Transverse colon (tissue), 3 donors: ENCODE measurements around the gene INPP5E.

ENCODE experiments used
- EP300 ChIP-seq: sonication (generic); formaldehyde crosslinking; IDR thresholded peaks from one replicate; pipeline ENCODE4 v1.6.1; 2017; ENCODE audit warnings: antibody characterized with exemption, low read depth
- POLR2A ChIP-seq: fragments of 450-650 bp; IDR thresholded peaks from one replicate; pipeline ENCODE4 v1.6.1; 2016; ENCODE audit warnings: antibody characterized with exemption, mild to moderate bottlenecking, moderate library complexity
- TF ChIP-seq, protein P1 (sequence below), 5 experiments: fragments of 200-600 bp in 3 of 5; fragments of 450-650 bp in 2 of 5; sonication (generic) in 3 of 5; IDR thresholded peaks; 1 replicate in 2 of 5; 2 replicates in 3 of 5; pipeline ENCODE4 v1.5.1; 2016 to 2017; ENCODE audit warnings: antibody characterized with exemption in 5 of 5, inconsistent platforms in 3 of 5, mild to moderate bottlenecking in 2 of 5, moderate library complexity in 1 of 5

DNA sequence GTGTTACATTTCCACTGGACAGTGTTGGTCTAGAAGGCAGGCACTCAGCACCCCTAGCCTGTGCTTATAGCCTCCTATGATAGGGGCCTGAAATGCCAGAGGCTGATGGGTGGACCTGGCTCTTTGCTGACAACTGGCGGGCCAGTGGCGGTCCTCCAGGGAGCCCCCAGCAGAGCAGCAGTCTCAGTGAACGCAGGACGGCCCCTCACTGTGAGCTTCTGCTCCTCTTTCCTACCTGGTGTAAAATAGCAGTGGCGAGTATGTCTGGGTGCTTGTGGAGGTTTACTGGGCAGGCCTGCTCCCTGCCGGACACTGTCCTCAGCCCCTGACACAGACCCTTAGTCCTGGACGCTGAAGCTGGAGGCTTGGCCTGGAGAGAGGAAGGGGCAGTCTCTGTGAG, 46.5 kb upstream of the INPP5E start:
- TF ChIP-seq POLR2A (no peak), EP300 (no peak)
- TF ChIP-seq, protein P1, sequence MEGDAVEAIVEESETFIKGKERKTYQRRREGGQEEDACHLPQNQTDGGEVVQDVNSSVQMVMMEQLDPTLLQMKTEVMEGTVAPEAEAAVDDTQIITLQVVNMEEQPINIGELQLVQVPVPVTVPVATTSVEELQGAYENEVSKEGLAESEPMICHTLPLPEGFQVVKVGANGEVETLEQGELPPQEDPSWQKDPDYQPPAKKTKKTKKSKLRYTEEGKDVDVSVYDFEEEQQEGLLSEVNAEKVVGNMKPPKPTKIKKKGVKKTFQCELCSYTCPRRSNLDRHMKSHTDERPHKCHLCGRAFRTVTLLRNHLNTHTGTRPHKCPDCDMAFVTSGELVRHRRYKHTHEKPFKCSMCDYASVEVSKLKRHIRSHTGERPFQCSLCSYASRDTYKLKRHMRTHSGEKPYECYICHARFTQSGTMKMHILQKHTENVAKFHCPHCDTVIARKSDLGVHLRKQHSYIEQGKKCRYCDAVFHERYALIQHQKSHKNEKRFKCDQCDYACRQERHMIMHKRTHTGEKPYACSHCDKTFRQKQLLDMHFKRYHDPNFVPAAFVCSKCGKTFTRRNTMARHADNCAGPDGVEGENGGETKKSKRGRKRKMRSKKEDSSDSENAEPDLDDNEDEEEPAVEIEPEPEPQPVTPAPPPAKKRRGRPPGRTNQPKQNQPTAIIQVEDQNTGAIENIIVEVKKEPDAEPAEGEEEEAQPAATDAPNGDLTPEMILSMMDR (IDR thresholded peaks at IDR 0.05): no peak
